ENCODE measurements around the gene USP3. TPM values are rescaled to one million over a fixed set of nuclear protein-coding genes. Genes with fewer than 3 reads are reported as not detected.
A peak's percentile ranks its signal among the peaks of the same experiment; 100 is the strongest.

Gene USP3
- polyA plus RNA-seq, 1 of the 3 experiments (the other 2 are of a cell fraction) = 9.3 TPM

GRCh38 chr15:63494408-63494807 lies 10.0 kb upstream of the USP3 start:
- H3K9me3 ChIP-seq = no peaks in the 10 kb centered on the region
- ChIA-PET POLR2A (no interaction called here), CTCF (interaction anchor here (2.6 kb wide), 1 partner anchor 116 kb away, joined by 9 read pairs; no protein-coding TSS in a partner anchor)
- H3K36me3 ChIP-seq (replicated peaks in 1 of 2; ENCODE audit: control insufficient read depth in 1 of 2, insufficient read depth in 2 of 2, low read length in 1 of 2) = no peaks in the 10 kb centered on the region
- H3K27me3 ChIP-seq (ENCODE audit: insufficient read depth) = no peaks in the 10 kb centered on the region
- no peak overlapping the region for H3K4me2 ChIP-seq
- no peaks in the 10 kb centered on the region for H3K9me2 ChIP-seq
- TF ChIP-seq YY1 (IDR thresholded peaks at IDR 0.05; ENCODE audit: low read depth) (no peak), PBX3 (IDR thresholded peaks at IDR 0.05) (no peak)
- 97% methylated on average over 4 of the region's 4 CpGs for WGBS (ENCODE audit: low lambda C conversion rate)
- H3K4me3 ChIP-seq (ENCODE audit: low read depth in 2 of 2, low read length in 1 of 2) = no peak overlapping the region
- no peak overlapping the region for H3K9ac ChIP-seq
- DNase-seq = no peak
- no peak overlapping the region for H3K27ac ChIP-seq (ENCODE audit: low read depth in 2 of 2, low read length in 1 of 2)
- no peak overlapping the region for H2AFZ ChIP-seq (ENCODE audit: low read depth)
- H3F3A ChIP-seq (replicated peaks; ENCODE audit: insufficient read depth) = peaks cover 5% of the 10 kb centered on the region
- peaks cover 3 to 6% of the 10 kb centered on the region in 2 experiments; a peak in 2 of 4 replicates for H3K4me1 ChIP-seq (ENCODE audit: control insufficient read depth in 1 of 2, insufficient read depth in 2 of 2, low read depth in 1 of 2, low read length in 1 of 2)
- H4K20me1 ChIP-seq (ENCODE audit: insufficient read depth) = no peaks in the 10 kb centered on the region
- no peaks in the 10 kb centered on the region for H3K79me2 ChIP-seq (ENCODE audit: insufficient read depth)

GRCh38 chr15:63495343-63495742 lies 9.1 kb upstream of the USP3 start:
- Histone ChIP-seq H3F3A (replicated peaks; ENCODE audit: insufficient read depth) (peaks cover 5% of the 10 kb centered on the region), H4K20me1 (ENCODE audit: insufficient read depth) (no peaks in the 10 kb centered on the region), H3K9me3 (no peaks in the 10 kb centered on the region), H3K9ac (no peak overlapping the region), H3K27ac (ENCODE audit: low read depth in 2 of 2, low read length in 1 of 2) (no peak overlapping the region; a peak in 1 of 4 replicates), H3K36me3 (replicated peaks in 1 of 2; ENCODE audit: control insufficient read depth in 1 of 2, insufficient read depth in 2 of 2, low read length in 1 of 2) (no peaks in the 10 kb centered on the region), H3K79me2 (ENCODE audit: insufficient read depth) (no peaks in the 10 kb centered on the region), H3K4me3 (ENCODE audit: low read depth in 2 of 2, low read length in 1 of 2) (no peak overlapping the region), H2AFZ (ENCODE audit: low read depth) (no peak overlapping the region), H3K4me2 (no peak overlapping the region), H3K27me3 (ENCODE audit: insufficient read depth) (no peaks in the 10 kb centered on the region), H3K9me2 (no peaks in the 10 kb centered on the region), H3K4me1 (ENCODE audit: control insufficient read depth in 1 of 2, insufficient read depth in 2 of 2, low read depth in 1 of 2, low read length in 1 of 2) (peaks cover 3 to 6% of the 10 kb centered on the region in 2 experiments; a peak in 2 of 4 replicates)
- DNase-seq = no peak
- ChIA-PET POLR2A (interaction anchor here (1.3 kb wide), 1 partner anchor 10 kb away, joined by 5 read pairs; no protein-coding TSS in a partner anchor), CTCF (interaction anchor here (0.8 to 4.0 kb wide), 5 partner anchors 8 to 115 kb away, joined by 3 to 36 read pairs (median 9); no protein-coding TSS in a partner anchor)
- no peak for TF ChIP-seq RAD21 (IDR thresholded peaks at IDR 0.05; ENCODE audit: low read length)
- WGBS (ENCODE audit: low lambda C conversion rate) = 100% methylated on average over 1 of the region's 1 CpG

- peaks cover 5% of the 10 kb centered on the region for H3F3A ChIP-seq (replicated peaks; ENCODE audit: insufficient read depth)
- H3K4me2 ChIP-seq = no peak overlapping the region
- no peak for TF ChIP-seq FOXJ3 (CRISPR knock-in tag; IDR thresholded peaks at IDR 0.05)
- no peak for TF ChIP-seq FOXM1 (IDR thresholded peaks at IDR 0.05; ENCODE audit: low read depth)
- H4K20me1 ChIP-seq (ENCODE audit: insufficient read depth) = no peaks in the 10 kb centered on the region
- H3K36me3 ChIP-seq (replicated peaks in 1 of 2; ENCODE audit: control insufficient read depth in 1 of 2, insufficient read depth in 2 of 2, low read length in 1 of 2) = no peaks in the 10 kb centered on the region
- no peaks in the 10 kb centered on the region for H3K79me2 ChIP-seq (ENCODE audit: insufficient read depth)
- DNase-seq = peak; percentile 58
- peaks cover 3 to 6% of the 10 kb centered on the region in 2 experiments; a peak in 2 of 4 replicates for H3K4me1 ChIP-seq (ENCODE audit: control insufficient read depth in 1 of 2, insufficient read depth in 2 of 2, low read depth in 1 of 2, low read length in 1 of 2)
- peak overlapping the region in 1 of 2 experiments; percentile 50; a peak in 2 of 4 replicates for H3K27ac ChIP-seq (ENCODE audit: low read depth in 2 of 2, low read length in 1 of 2)
- H2AFZ ChIP-seq (ENCODE audit: low read depth) = no peak overlapping the region
- no peaks in the 10 kb centered on the region for H3K27me3 ChIP-seq (ENCODE audit: insufficient read depth)
- 63% methylated on average over 5 of the region's 5 CpGs for WGBS (ENCODE audit: low lambda C conversion rate)
- H3K9me2 ChIP-seq = no peaks in the 10 kb centered on the region
- H3K9ac ChIP-seq = no peak overlapping the region
- POLR2A ChIA-PET = interaction anchor here (1.3 kb wide), 1 partner anchor 9 kb away, joined by 5 read pairs; no protein-coding TSS in a partner anchor
- H3K4me3 ChIP-seq (ENCODE audit: low read depth in 2 of 2, low read length in 1 of 2) = no peak overlapping the region
- H3K9me3 ChIP-seq = no peaks in the 10 kb centered on the region
- CTCF ChIA-PET = interaction anchor here (0.8 to 4.0 kb wide), 6 partner anchors 8 to 114 kb away, joined by 3 to 36 read pairs (median 8); no protein-coding TSS in a partner anchor
These were observed 8.5 kb upstream of the USP3 start for GRCh38 chr15:63495780-63496488.

Measured in SK-N-SH (cell line).